H1 (cell line): ENCODE data around the gene MROH7. TPM values are rescaled to one million over a fixed set of nuclear protein-coding genes. Genes with fewer than 3 reads are reported as not detected.

Experiments
- CHD2 ChIP-seq: IDR thresholded peaks from 2 replicates; pipeline ENCODE4 v1.6.1; 2012; ENCODE audit warnings: low read length, improper control_type of control experiment
- SP1 ChIP-seq: IDR thresholded peaks from 2 replicates; pipeline ENCODE4 v1.6.1; 2011; ENCODE audit warnings: low read depth, low read length
- polyA plus RNA-seq, 7 experiments: library from polyadenylated mRNA; depleted of rRNA in 3 of 7; stranded (reverse) in 5 of 7; unstranded in 2 of 7; fragments of >200 nt in 5 of 7; fragments of 200-250 nt in 2 of 7; gene quantifications; 1 replicate in 5 of 7; 2 replicates in 1 of 7; 4 replicates in 1 of 7; pipeline versions ENCODE4 v1.2.1 to v1.2.3, GENCODE V29; 2011 to 2013; ENCODE audit warnings: missing spikeins in 2 of 7, mixed read lengths in 2 of 7
- total RNA-seq: library from RNA; stranded (reverse); fragmentation: NEBNext Ultra II Directional; extraction: Animal tissue kit (Norgen Biotek cat#: 25700); gene quantifications from 2 replicates; pipeline ENCODE4 v1.2.1, GENCODE V29; 2021

MROH7 gene
- total and polyA plus RNA-seq, 2 of the 8 experiments (the other 6 are each of a cell fraction or from before 2014, with no cell fraction given): 0.07 to 0.20 TPM

GRCh38 chr1:54649921-54650320 lies 8.3 kb downstream of the MROH7 start (continued):
- TF ChIP-seq CHD2: no peak
- no peak for TF ChIP-seq SP1
